GM23248 (cell line): ENCODE results near the gene RXRA. TPM values are rescaled to one million over a fixed set of nuclear protein-coding genes. Genes with fewer than 3 reads are reported as not detected.

Source experiments
- DNase-seq: peaks from one replicate; pipeline ENCODE4 v3.0.0-alpha.2; 2015
- H2AFZ ChIP-seq: fragments of 200-600 bp; sonication (generic); 2 replicates; pipeline ENCODE4 v1.6.1; 2016; ENCODE audit warnings: antibody characterized with exemption
- H3F3A ChIP-seq: fragments of 200-600 bp; sonication (generic); 2 replicates; pipeline ENCODE4 v1.6.1; 2016; ENCODE audit warnings: mild to moderate bottlenecking, antibody characterized with exemption, mixed run types; ENCODE audit not compliant: insufficient read depth
- H3K27ac ChIP-seq: fragments of 200-600 bp; sonication (generic); 2 replicates; pipeline ENCODE4 v1.5.1; 2016; ENCODE audit warnings: mild to moderate bottlenecking
- H3K27me3 ChIP-seq: fragments of 200-600 bp; sonication (generic); replicated peaks from 2 replicates; pipeline ENCODE4 v1.6.1; 2016; ENCODE audit warnings: mild to moderate bottlenecking; ENCODE audit not compliant: insufficient read depth
- H3K36me3 ChIP-seq: fragments of 200-600 bp; sonication (generic); 2 replicates; pipeline ENCODE4 v1.6.1; 2016; ENCODE audit warnings: low read depth, mild to moderate bottlenecking
- H3K4me1 ChIP-seq: fragments of 200-600 bp; sonication (generic); 2 replicates; pipeline ENCODE4 v1.6.1; 2016; ENCODE audit warnings: mild to moderate bottlenecking; ENCODE audit not compliant: insufficient read depth
- H3K4me2 ChIP-seq: fragments of 200-600 bp; sonication (generic); one replicate; pipeline ENCODE4 v1.6.1; 2016; ENCODE audit warnings: mild to moderate bottlenecking; ENCODE audit not compliant: unreplicated experiment
- H3K4me3 ChIP-seq: fragments of 200-600 bp; sonication (generic); 2 replicates; pipeline ENCODE4 v1.5.1; 2016; ENCODE audit warnings: mild to moderate bottlenecking
- H3K79me2 ChIP-seq: fragments of 200-600 bp; sonication (generic); 2 replicates; pipeline ENCODE4 v1.6.1; 2016; ENCODE audit warnings: mild to moderate bottlenecking; ENCODE audit not compliant: insufficient read depth
- H3K9ac ChIP-seq: fragments of 200-600 bp; sonication (generic); 2 replicates; pipeline ENCODE4 v1.6.1; 2016; ENCODE audit warnings: mild to moderate bottlenecking
- H3K9me2 ChIP-seq: fragments of 200-600 bp; sonication (generic); 2 replicates; pipeline ENCODE4 v1.6.1; 2016; ENCODE audit warnings: mixed run types, mild to moderate bottlenecking, moderate library complexity; ENCODE audit not compliant: insufficient read depth
- H3K9me3 ChIP-seq: fragments of 200-600 bp; sonication (generic); one replicate; pipeline ENCODE4 v1.6.1; 2017; ENCODE audit warnings: low read depth
- H4K20me1 ChIP-seq: fragments of 200-600 bp; sonication (generic); 2 replicates; pipeline ENCODE4 v1.6.0; 2016; ENCODE audit not compliant: insufficient read depth
- EZH2 ChIP-seq: fragments of 200-600 bp; sonication (generic); IDR thresholded peaks from 2 replicates; pipeline ENCODE4 v1.6.1; 2018; ENCODE audit warnings: antibody characterized with exemption, mild to moderate bottlenecking; ENCODE audit not compliant: insufficient read depth, poor library complexity, severe bottlenecking
- EZH2phosphoT487 ChIP-seq: fragments of 200-600 bp; sonication (generic); IDR thresholded peaks from 2 replicates; pipeline ENCODE4 v1.6.1; 2018; ENCODE audit warnings: antibody characterized with exemption, moderate library complexity, mild to moderate bottlenecking, low read depth; ENCODE audit not compliant: insufficient read depth
- WGBS, 2 experiments: methylation state at CpG; one replicate each; pipeline ENCODE4 v1.1.6; 2015 to 2017; ENCODE audit warnings: low lambda C conversion rate in 2 of 2, low coverage in 1 of 2; ENCODE audit errors: missing lambda C conversion rate in 2 of 2; 5-methylcytosine and 5-hydroxymethylcytosine counted together
- in situ Hi-C: fragments of 300-500 bp; cut with MboI; formaldehyde crosslinking; loops from 2 replicates; pipeline ENCODE4 v1.15.0; 2020
- polyA plus RNA-seq: library from polyadenylated mRNA; unstranded; fragments of >200 nt; fragmentation: Nextera tagmentation; extraction: Ambion mirVana; gene quantifications from 2 replicates; pipeline ENCODE4 v1.2.1, GENCODE V29; 2016
- total RNA-seq: library from RNA; depleted of rRNA; stranded (reverse); fragments of >200 nt; shearing (Covaris generic); gene quantifications from 2 replicates; pipeline ENCODE4 v1.2.3, GENCODE V29; 2014

RXRA gene
- total and polyA plus RNA-seq, 2 experiments from 2014 or later: 3.9 to 34.8 TPM

GRCh38 chr9:134285215-134285845, 40.9 kb upstream of the RXRA start:
- WGBS, 2 experiments: 83 to 85% methylated on average over 15 of the region's 15 CpGs
- Histone ChIP-seq H3K27me3 (0 out of 2 replicates have a peak, but pooled peaks cover 2% of the 10 kb centered on the region), H3K79me2 (no peaks in the 10 kb centered on the region)

GRCh38 chr9:134286471-134287245, 39.6 kb upstream of the RXRA start:
- H3K27me3 ChIP-seq: 0 out of 2 replicates have a peak, but pooled peaks cover 2% of the 10 kb centered on the region
- in situ Hi-C loops: no loop called here
- no peak for DNase-seq
- 0 out of 2 replicates have a peak, but pooled peaks cover 4% of the 10 kb centered on the region for H3K4me1 ChIP-seq
- no peak overlapping the region for H2AFZ ChIP-seq
- no peak overlapping the region for H3K4me2 ChIP-seq
- no peak overlapping the region for H3K27ac ChIP-seq
- no peak overlapping the region for H3K9ac ChIP-seq
- TF ChIP-seq EZH2phosphoT487: no peak
- no peak for TF ChIP-seq EZH2
- no peaks in the 10 kb centered on the region for H3K9me3 ChIP-seq
- H4K20me1 ChIP-seq: no peaks in the 10 kb centered on the region
- H3K79me2 ChIP-seq: no peaks in the 10 kb centered on the region
- no peaks in the 10 kb centered on the region for H3K9me2 ChIP-seq
- H3K36me3 ChIP-seq: no peaks in the 10 kb centered on the region
- 69 to 74% methylated on average over 22 to 26 of the region's 27 CpGs for WGBS, 2 experiments
- H3F3A ChIP-seq: no peaks in the 10 kb centered on the region
- H3K4me3 ChIP-seq: no peak overlapping the region

More at GRCh38 chr9:134285215-134285845, 40.9 kb upstream of the RXRA start:
- Histone ChIP-seq H3K4me2 (no peak overlapping the region), H3K9me3 (no peaks in the 10 kb centered on the region), H3K4me1 (0 out of 2 replicates have a peak, but pooled peaks cover 4% of the 10 kb centered on the region), H3K9me2 (no peaks in the 10 kb centered on the region), H3K36me3 (no peaks in the 10 kb centered on the region), H3K9ac (no peak overlapping the region), H3K27ac (no peak overlapping the region), H3F3A (no peaks in the 10 kb centered on the region), H3K4me3 (no peak overlapping the region), H2AFZ (no peak overlapping the region), H4K20me1 (no peaks in the 10 kb centered on the region)
- DNase-seq: no peak
- in situ Hi-C loops: no loop called here
- TF ChIP-seq EZH2phosphoT487 (no peak), EZH2 (no peak)

DNA sequence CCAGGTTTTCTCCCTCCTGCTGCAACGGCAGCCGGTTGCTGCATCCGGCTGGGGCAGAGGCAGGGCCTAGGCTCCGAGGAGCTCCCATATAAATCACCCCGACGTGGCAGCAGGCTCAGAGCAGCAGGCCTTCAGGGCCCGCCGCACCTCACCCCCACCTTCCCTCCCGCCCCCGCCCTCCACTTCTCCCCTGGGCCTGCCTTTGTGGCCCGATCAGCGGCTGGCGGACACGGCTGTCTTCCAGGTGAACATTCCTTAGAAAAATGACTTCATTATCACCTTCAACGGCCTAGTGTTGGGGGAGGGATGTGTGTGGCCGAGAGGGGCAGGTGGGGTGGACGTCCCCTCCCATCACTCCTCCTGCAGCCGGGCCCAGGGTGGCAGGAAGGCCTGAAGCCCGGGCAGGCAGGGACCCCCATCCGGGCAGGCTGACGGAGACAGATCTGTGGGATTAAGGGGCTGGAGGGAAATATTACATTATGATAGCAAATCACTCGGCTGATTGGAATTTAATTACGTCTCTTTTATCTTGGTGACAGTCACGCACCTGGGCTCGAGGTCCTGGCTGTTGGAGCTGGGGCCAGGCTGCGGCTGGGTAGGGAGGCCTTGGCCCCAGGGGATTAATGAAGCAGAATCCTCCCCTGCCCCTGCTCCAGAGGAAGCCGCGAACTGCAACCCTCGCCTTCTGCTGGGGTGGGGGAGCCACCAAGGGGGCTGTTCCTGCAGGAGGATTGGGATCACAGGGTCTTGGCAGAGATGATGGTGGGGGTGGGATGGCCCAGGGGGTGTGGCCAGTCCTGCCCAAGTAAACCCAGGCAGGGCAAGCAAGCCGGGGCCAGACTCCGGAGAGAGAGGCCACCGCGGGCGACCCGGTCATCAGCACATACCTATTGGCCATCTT, 38.4 kb upstream of the RXRA start:
- H3F3A ChIP-seq: no peaks in the 10 kb centered on the region
- WGBS, 2 experiments: 72 to 75% methylated on average over 22 to 35 of the region's 35 CpGs
- no peaks in the 10 kb centered on the region for H3K27me3 ChIP-seq
- no peak overlapping the region for H3K4me2 ChIP-seq
- H3K9me2 ChIP-seq: no peaks in the 10 kb centered on the region
- H3K9ac ChIP-seq: no peak overlapping the region
- no peak for TF ChIP-seq EZH2
- no peak for TF ChIP-seq EZH2phosphoT487
- in situ Hi-C loops: no loop called here
- H3K4me3 ChIP-seq: no peak overlapping the region
- no peak overlapping the region for H2AFZ ChIP-seq
- no peaks in the 10 kb centered on the region for H3K79me2 ChIP-seq
- no peak overlapping the region for H3K27ac ChIP-seq
- no peaks in the 10 kb centered on the region for H3K9me3 ChIP-seq
- H4K20me1 ChIP-seq: no peaks in the 10 kb centered on the region
- H3K4me1 ChIP-seq: 0 out of 2 replicates have a peak, but pooled peaks cover 4% of the 10 kb centered on the region
- H3K36me3 ChIP-seq: no peaks in the 10 kb centered on the region
- no peak for DNase-seq

GRCh38 chr9:134288746-134289145, 37.5 kb upstream of the RXRA start:
- no peak overlapping the region for H3K4me2 ChIP-seq
- no peaks in the 10 kb centered on the region for H3K4me1 ChIP-seq
- no peaks in the 10 kb centered on the region for H3K79me2 ChIP-seq
- H4K20me1 ChIP-seq: no peaks in the 10 kb centered on the region
- H2AFZ ChIP-seq: no peak overlapping the region
- no peak overlapping the region for H3K4me3 ChIP-seq
- H3K9me3 ChIP-seq: no peaks in the 10 kb centered on the region
- no peak for TF ChIP-seq EZH2phosphoT487
- no peak for TF ChIP-seq EZH2
- H3K9me2 ChIP-seq: no peaks in the 10 kb centered on the region
- no peaks in the 10 kb centered on the region for H3K36me3 ChIP-seq
- no peak for DNase-seq
- no peaks in the 10 kb centered on the region for H3K27me3 ChIP-seq
- in situ Hi-C loops: no loop called here
- no peak overlapping the region for H3K9ac ChIP-seq
- H3K27ac ChIP-seq: no peak overlapping the region
- 78 to 79% methylated on average over 10 of the region's 10 CpGs for WGBS, 2 experiments
- no peaks in the 10 kb centered on the region for H3F3A ChIP-seq
